Measurements from ENCODE around the gene FKBP2. TPM values are rescaled to one million over a fixed set of nuclear protein-coding genes. Genes with fewer than 3 reads are reported as not detected.

FKBP2 gene
- total and polyA plus RNA-seq, 4 donors = 65.2 to 397 (median 150) TPM

GRCh38 chr11:64259533-64260067 is 18.7 kb downstream of the FKBP2 start:
- ATAC-seq (ENCODE audit: insufficient read depth, low FRiP score) = no peak
- 83 to 93% methylated on average over 4 of the region's 4 CpGs for WGBS, 2 donors
- peaks cover 2 to 81% (median 16%) of the 10 kb centered on the region in 4 donors for H3K36me3 ChIP-seq (ENCODE audit: control insufficient read depth in 4 of 4, insufficient read depth in 4 of 4, low read length in 4 of 4)

GRCh38 chr11:64260147-64260708 is 19.3 kb downstream of the FKBP2 start:
- WGBS, 2 donors = 94 to 96% methylated on average over 6 of the region's 6 CpGs
- H3K4me1 ChIP-seq (ENCODE audit: control insufficient read depth in 5 of 5, insufficient read depth in 5 of 5, low read length in 5 of 5) = no peaks in the 10 kb centered on the region
- DNase-seq (no peak), ATAC-seq (ENCODE audit: insufficient read depth, low FRiP score) (no peak)
- no peak overlapping the region for H3K27ac ChIP-seq (ENCODE audit: low read depth in 1 of 2, low read length in 1 of 2)
- no peak for TF ChIP-seq CTCF (IDR thresholded peaks at IDR 0.05; ENCODE audit: control extremely low read depth, extremely low read depth)
- H3K36me3 ChIP-seq (ENCODE audit: control insufficient read depth in 4 of 4, insufficient read depth in 4 of 4, low read length in 4 of 4) = peaks cover 2 to 78% (median 14%) of the 10 kb centered on the region in 4 donors
- no peak overlapping the region for H3K4me3 ChIP-seq
- no peak overlapping the region for H3K9ac ChIP-seq (ENCODE audit: insufficient read depth in 1 of 2, low read length in 2 of 2)
- no peaks in the 10 kb centered on the region for H3K27me3 ChIP-seq (ENCODE audit: control insufficient read depth in 3 of 3, insufficient read depth in 3 of 3, low read length in 2 of 3)
- no peaks in the 10 kb centered on the region for H3K9me3 ChIP-seq (ENCODE audit: control insufficient read depth in 4 of 4, insufficient read depth in 3 of 4, low read length in 3 of 4)

More at GRCh38 chr11:64259533-64260067, 18.7 kb downstream of the FKBP2 start:
- H3K4me1 ChIP-seq (ENCODE audit: control insufficient read depth in 5 of 5, insufficient read depth in 5 of 5, low read length in 5 of 5) = no peaks in the 10 kb centered on the region
- no peak overlapping the region for H3K27ac ChIP-seq (ENCODE audit: low read depth in 1 of 2, low read length in 1 of 2)
- no peak for DNase-seq
- no peaks in the 10 kb centered on the region for H3K27me3 ChIP-seq (ENCODE audit: control insufficient read depth in 3 of 3, insufficient read depth in 3 of 3, low read length in 2 of 3)
- no peak overlapping the region for H3K4me3 ChIP-seq
- no peak for TF ChIP-seq CTCF (IDR thresholded peaks at IDR 0.05; ENCODE audit: control extremely low read depth, extremely low read depth)
- no peak overlapping the region for H3K9ac ChIP-seq (ENCODE audit: insufficient read depth in 1 of 2, low read length in 2 of 2)
- no peaks in the 10 kb centered on the region for H3K9me3 ChIP-seq (ENCODE audit: control insufficient read depth in 4 of 4, insufficient read depth in 3 of 4, low read length in 3 of 4)

GRCh38 chr11:64261556-64262080 is 20.7 kb downstream of the FKBP2 start:
- no peaks in the 10 kb centered on the region for H3K27me3 ChIP-seq (ENCODE audit: control insufficient read depth in 3 of 3, insufficient read depth in 3 of 3, low read length in 2 of 3)
- no peaks in the 10 kb centered on the region for H3K4me1 ChIP-seq (ENCODE audit: control insufficient read depth in 5 of 5, insufficient read depth in 5 of 5, low read length in 5 of 5)
- no peaks in the 10 kb centered on the region for H3K9me3 ChIP-seq (ENCODE audit: control insufficient read depth in 4 of 4, insufficient read depth in 3 of 4, low read length in 3 of 4)
- TF ChIP-seq CTCF (IDR thresholded peaks at IDR 0.05; ENCODE audit: control extremely low read depth, extremely low read depth) = no peak
- no peak overlapping the region for H3K27ac ChIP-seq (ENCODE audit: low read depth in 1 of 2, low read length in 1 of 2)
- ATAC-seq (ENCODE audit: insufficient read depth, low FRiP score) = no peak
- WGBS, 2 donors = 94 to 97% methylated on average over 18 of the region's 18 CpGs
- H3K9ac ChIP-seq (ENCODE audit: insufficient read depth in 1 of 2, low read length in 2 of 2) = no peak overlapping the region
- DNase-seq = no peak
- no peak overlapping the region for H3K4me3 ChIP-seq
- H3K36me3 ChIP-seq (ENCODE audit: control insufficient read depth in 4 of 4, insufficient read depth in 4 of 4, low read length in 4 of 4) = peaks cover 2 to 79% (median 23%) of the 10 kb centered on the region in 4 donors
